A549 (cell line): Measurements from ENCODE around the gene APAF1. TPM values are rescaled to one million over a fixed set of nuclear protein-coding genes. Genes with fewer than 3 reads are reported as not detected.

Experiments used
- ATAC-seq, 2 experiments: fragments of 200-7000 bp in 1 of 2; fragments of >200 bp in 1 of 2; cut with Nextera tagmentation in 1 of 2; cut with Tn5 transposase in 1 of 2; 3 replicates each; pipeline versions ENCODE4 v1.8.0 to v1.9.1; 2018 to 2020; ENCODE audit warnings: mild to moderate bottlenecking in 1 of 2, moderate library complexity in 1 of 2
- CTCF ChIA-PET: fragments of 300-600 bp; sonication (Branson Sonifier 250); formaldehyde crosslinking; extraction: SDS; loops from one replicate; lab custom pipeline; 2021; ENCODE audit warnings: antibody characterized with exemption, inconsistent platforms; lab: Yijun Ruan, JAX
- POLR2A ChIA-PET: fragments of 350-600 bp; formaldehyde crosslinking; extraction: SDS; loops from one replicate; lab custom pipeline; 2021; ENCODE audit warnings: antibody characterized with exemption, inconsistent platforms; lab: Yijun Ruan, JAX
- DNase-seq, 2 experiments: peaks; one replicate each; pipeline versions ENCODE4 v3.0.0 to v3.0.0-alpha.2; 2011 to 2016; ENCODE audit warnings: low read depth in 1 of 2, low spot score in 1 of 2
- FAIRE-seq: peaks from 2 replicates; lab custom pipeline; 2011; peaks lifted over from hg19 to GRCh38; lab: Jason Lieb, UNC
- H3K27ac ChIP-seq, 2 experiments: fragments of >200 bp; sonication (Bioruptor Twin); formaldehyde crosslinking; 3 replicates each; pipeline ENCODE4 v1.5.1; 2016 to 2017
- H3K4me1 ChIP-seq: fragments of >200 bp; sonication (Bioruptor Twin); formaldehyde crosslinking; 3 replicates; pipeline ENCODE4 v1.6.1; 2016
- H3K4me2 ChIP-seq: fragments of >200 bp; sonication (Bioruptor Twin); formaldehyde crosslinking; 3 replicates; pipeline ENCODE4 v1.6.1; 2016
- H3K4me3 ChIP-seq: fragments of >200 bp; sonication (Bioruptor Twin); formaldehyde crosslinking; 3 replicates; pipeline ENCODE4 v1.5.1; 2016
- H3K9me3 ChIP-seq: fragments of >200 bp; sonication (Bioruptor Twin); formaldehyde crosslinking; 3 replicates; pipeline ENCODE4 v1.6.1; 2016
- BHLHE40 ChIP-seq: IDR thresholded peaks from 2 replicates; pipeline ENCODE4 v1.6.1; 2012; ENCODE audit warnings: low read depth, low read length, inconsistent platforms
- CBX8 ChIP-seq: fragments of 200-600 bp; sonication (generic); IDR thresholded peaks from 2 replicates; pipeline ENCODE4 v1.6.1; 2016
- EP300 ChIP-seq, 2 experiments: fragments of >200 bp; sonication (Bioruptor Twin); formaldehyde crosslinking; IDR thresholded peaks; 2 replicates in 1 of 2; 3 replicates in 1 of 2; pipeline ENCODE4 v1.6.1; 2016 to 2017
- ESRRA ChIP-seq: fragments of 150-350 bp; IDR thresholded peaks from 2 replicates; pipeline ENCODE4 v1.6.1; 2014; ENCODE audit warnings: mild to moderate bottlenecking, low read length, borderline replicate concordance
- FOSB ChIP-seq: fragments of 250-450 bp; sonication (Bioruptor Pico); IDR thresholded peaks from 2 replicates; pipeline ENCODE4 v1.5.0; 2020; ENCODE audit warnings: mild to moderate bottlenecking, moderate library complexity
- FOSL2 ChIP-seq, 2 experiments: fragments of 450-650 bp in 1 of 2; fragments of >200 bp in 1 of 2; sonication (Bioruptor Twin) in 1 of 2; formaldehyde crosslinking; IDR thresholded peaks; 2 replicates each; pipeline versions ENCODE4 v1.5.0 to v1.6.1; 2016 to 2020; ENCODE audit warnings: mild to moderate bottlenecking in 1 of 2, moderate library complexity in 1 of 2
- GATA3 ChIP-seq: IDR thresholded peaks from 2 replicates; pipeline ENCODE4 v1.6.1; 2012; ENCODE audit warnings: borderline replicate concordance
- HEYL ChIP-seq: fragments of 250-450 bp; sonication (Bioruptor Pico); IDR thresholded peaks from 2 replicates; pipeline ENCODE4 v1.8.0; 2021; ENCODE audit warnings: mild to moderate bottlenecking, moderate library complexity
- JUNB ChIP-seq: fragments of >200 bp; sonication (Bioruptor Twin); formaldehyde crosslinking; IDR thresholded peaks from 2 replicates; pipeline ENCODE4 v1.6.1; 2016
- KDM5A ChIP-seq: fragments of 200-600 bp; sonication (generic); IDR thresholded peaks from 2 replicates; pipeline ENCODE4 v1.6.1; 2016; ENCODE audit warnings: antibody characterized with exemption, mild to moderate bottlenecking
- MAFK ChIP-seq: fragments of 450-650 bp; IDR thresholded peaks from 2 replicates; pipeline ENCODE4 v1.6.1; 2014; ENCODE audit not compliant: partially characterized antibody
- MYC ChIP-seq: IDR thresholded peaks from 2 replicates; pipeline ENCODE4 v1.6.1; 2012; ENCODE audit warnings: mild to moderate bottlenecking, inconsistent platforms, low read length, improper control_type of control experiment, borderline replicate concordance
- NFE2L2 ChIP-seq: fragments of 150-350 bp; conservative IDR thresholded peaks from 2 replicates; pipeline ENCODE4 v1.6.1; 2014; ENCODE audit warnings: low read length
- NR3C1 ChIP-seq: fragments of >200 bp; sonication (Bioruptor Twin); formaldehyde crosslinking; IDR thresholded peaks from 3 replicates; pipeline ENCODE4 v1.6.1; 2017
- RAD21 ChIP-seq, 2 experiments: fragments of >200 bp in 1 of 2; sonication (Bioruptor Twin) in 1 of 2; formaldehyde crosslinking in 1 of 2; IDR thresholded peaks in 1 of 2; conservative IDR thresholded peaks in 1 of 2; 2 replicates in 1 of 2; 3 replicates in 1 of 2; pipeline ENCODE4 v1.6.1; 2012 to 2018; ENCODE audit warnings: inconsistent platforms in 1 of 2
- ZSCAN20 ChIP-seq: fragments of 250-450 bp; sonication (Bioruptor Pico); IDR thresholded peaks from 2 replicates; pipeline ENCODE4 v1.8.0; 2022; ENCODE audit warnings: mild to moderate bottlenecking, moderate library complexity
- WGBS: methylation state at CpG from one replicate; pipeline ENCODE4 v1.1.6; 2017; ENCODE audit errors: missing lambda C conversion rate; 5-methylcytosine and 5-hydroxymethylcytosine counted together
- polyA plus RNA-seq, 4 experiments: library from polyadenylated mRNA; depleted of rRNA in 3 of 4; stranded (reverse); fragments of >200 nt; fragmentation: RNase III in 1 of 4; extraction: RNeasy Plus Mini Kit Qiagen cat#74134 plus additional on column Dnase treatment in 1 of 4; gene quantifications; 2 replicates in 3 of 4; 3 replicates in 1 of 4; pipeline ENCODE4 v1.2.3, GENCODE V29; 2011 to 2017
- TF ChIP-seq, protein P1 (sequence below): IDR thresholded peaks from 2 replicates; pipeline ENCODE4 v1.6.1; 2012; ENCODE audit warnings: low read depth, borderline replicate concordance
- TF ChIP-seq, protein P2 (sequence below): IDR thresholded peaks from 2 replicates; pipeline ENCODE4 v1.6.1; 2012
- TF ChIP-seq, protein P3 (sequence below): fragments of 250-450 bp; sonication (Bioruptor Pico); IDR thresholded peaks from 2 replicates; pipeline ENCODE4 v1.5.0; 2021; ENCODE audit warnings: mild to moderate bottlenecking, moderate library complexity, borderline replicate concordance
- TF ChIP-seq, protein P4 (sequence below): IDR thresholded peaks from 2 replicates; pipeline ENCODE4 v1.6.1; 2012
- TF ChIP-seq, protein P5 (sequence below): fragments of 150-350 bp; IDR thresholded peaks from 2 replicates; pipeline ENCODE4 v1.6.1; 2014; ENCODE audit warnings: low read depth, mild to moderate bottlenecking, low read length

The APAF1 gene
- polyA plus RNA-seq, 2 of the 4 experiments (the other 2 are of a cell fraction), result 13.2 to 15.7 TPM

DNA sequence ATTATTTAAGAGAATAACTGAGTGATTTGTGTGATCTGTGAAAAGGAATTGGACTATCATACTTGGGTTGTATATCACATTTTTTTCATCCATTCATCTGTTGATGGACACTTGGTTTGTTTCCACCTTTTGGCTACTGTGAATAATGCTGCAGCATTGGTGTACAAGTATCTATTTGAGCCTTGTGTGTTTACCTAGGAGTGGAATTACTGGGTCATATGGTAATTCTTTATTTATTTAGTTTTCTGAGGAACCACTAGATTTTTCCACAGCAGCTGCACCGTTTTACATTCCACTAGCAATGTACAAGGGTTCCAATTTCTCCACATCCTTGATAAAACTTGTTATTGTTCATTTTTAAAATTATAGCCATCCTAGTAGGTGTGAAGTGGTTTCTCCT is 56.1 kb downstream of the APAF1 start:
- POLR2A ChIA-PET, result no interaction called here
- ATAC-seq, result no peak
- H3K27ac ChIP-seq, result no peak overlapping the region

DNA sequence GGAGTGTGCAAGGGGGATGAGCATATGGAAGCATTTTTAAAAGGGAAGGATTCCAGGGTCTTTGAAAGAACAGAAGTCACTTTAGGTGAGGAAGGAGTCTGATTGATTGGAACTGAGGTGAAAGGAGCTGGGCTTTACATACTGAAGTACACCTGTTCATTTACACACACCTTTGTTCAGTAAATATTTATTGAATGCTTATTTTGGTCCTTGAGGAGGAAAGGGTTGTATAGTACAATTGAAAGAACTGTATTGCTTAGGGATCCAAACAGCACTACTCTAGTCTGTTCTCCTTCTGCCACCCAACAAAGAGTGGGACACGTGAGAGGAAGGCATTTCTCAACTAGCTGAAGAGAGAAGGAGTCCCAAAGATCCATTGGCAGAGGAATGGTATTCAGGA is 63.9 kb downstream of the APAF1 start:
- H3K4me2 ChIP-seq, result no peak overlapping the region
- no peaks in the 10 kb centered on the region for H3K4me1 ChIP-seq
- DNase-seq, result no peak
- H3K27ac ChIP-seq, result no peak overlapping the region
- TF ChIP-seq, protein P1, sequence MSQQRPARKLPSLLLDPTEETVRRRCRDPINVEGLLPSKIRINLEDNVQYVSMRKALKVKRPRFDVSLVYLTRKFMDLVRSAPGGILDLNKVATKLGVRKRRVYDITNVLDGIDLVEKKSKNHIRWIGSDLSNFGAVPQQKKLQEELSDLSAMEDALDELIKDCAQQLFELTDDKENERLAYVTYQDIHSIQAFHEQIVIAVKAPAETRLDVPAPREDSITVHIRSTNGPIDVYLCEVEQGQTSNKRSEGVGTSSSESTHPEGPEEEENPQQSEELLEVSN, result no peak
- TF ChIP-seq KDM5A (no peak), CBX8 (no peak), EP300 (IDR thresholded peaks at IDR 0.05) (no peak), MYC (no peak), NFE2L2 (no peak), FOSL2 (IDR thresholded peaks at IDR 0.05) (no peak), FOSL2 (CRISPR knock-in tag; IDR thresholded peaks at IDR 0.05) (no peak), ESRRA (no peak), FOSB (no peak), RAD21 (conservative IDR thresholded peaks at IDR 0.05 in 1 of 2, IDR thresholded peaks at IDR 0.05 in 1 of 2) (no peak), GATA3 (no peak), NR3C1 (no peak), BHLHE40 (no peak), JUNB (no peak)
- TF ChIP-seq, protein P2, sequence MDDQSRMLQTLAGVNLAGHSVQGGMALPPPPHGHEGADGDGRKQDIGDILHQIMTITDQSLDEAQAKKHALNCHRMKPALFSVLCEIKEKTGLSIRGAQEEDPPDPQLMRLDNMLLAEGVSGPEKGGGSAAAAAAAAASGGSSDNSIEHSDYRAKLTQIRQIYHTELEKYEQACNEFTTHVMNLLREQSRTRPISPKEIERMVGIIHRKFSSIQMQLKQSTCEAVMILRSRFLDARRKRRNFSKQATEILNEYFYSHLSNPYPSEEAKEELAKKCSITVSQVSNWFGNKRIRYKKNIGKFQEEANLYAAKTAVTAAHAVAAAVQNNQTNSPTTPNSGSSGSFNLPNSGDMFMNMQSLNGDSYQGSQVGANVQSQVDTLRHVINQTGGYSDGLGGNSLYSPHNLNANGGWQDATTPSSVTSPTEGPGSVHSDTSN, result no peak
- TF ChIP-seq, all 56 proteins: peak for 0
- no peak for FAIRE-seq
- ChIA-PET POLR2A (no interaction called here), CTCF (interaction anchor here (1.2 to 3.7 kb wide), 3 partner anchors 9 to 289 kb away, joined by 3 to 20 read pairs (median 4); no protein-coding TSS in a partner anchor)
- Histone ChIP-seq H3K9me3 (no peaks in the 10 kb centered on the region), H3K4me3 (no peak overlapping the region)
- no peak for ATAC-seq
- WGBS, result 86% methylated on average over 1 of the region's 1 CpG

More for the DNA sequence above, 56.1 kb downstream of the APAF1 start:
- no peak overlapping the region for H3K4me3 ChIP-seq
- H3K4me1 ChIP-seq, result no peaks in the 10 kb centered on the region
- no peak overlapping the region for H3K4me2 ChIP-seq
- no peaks in the 10 kb centered on the region for H3K9me3 ChIP-seq
- TF ChIP-seq, protein P3, sequence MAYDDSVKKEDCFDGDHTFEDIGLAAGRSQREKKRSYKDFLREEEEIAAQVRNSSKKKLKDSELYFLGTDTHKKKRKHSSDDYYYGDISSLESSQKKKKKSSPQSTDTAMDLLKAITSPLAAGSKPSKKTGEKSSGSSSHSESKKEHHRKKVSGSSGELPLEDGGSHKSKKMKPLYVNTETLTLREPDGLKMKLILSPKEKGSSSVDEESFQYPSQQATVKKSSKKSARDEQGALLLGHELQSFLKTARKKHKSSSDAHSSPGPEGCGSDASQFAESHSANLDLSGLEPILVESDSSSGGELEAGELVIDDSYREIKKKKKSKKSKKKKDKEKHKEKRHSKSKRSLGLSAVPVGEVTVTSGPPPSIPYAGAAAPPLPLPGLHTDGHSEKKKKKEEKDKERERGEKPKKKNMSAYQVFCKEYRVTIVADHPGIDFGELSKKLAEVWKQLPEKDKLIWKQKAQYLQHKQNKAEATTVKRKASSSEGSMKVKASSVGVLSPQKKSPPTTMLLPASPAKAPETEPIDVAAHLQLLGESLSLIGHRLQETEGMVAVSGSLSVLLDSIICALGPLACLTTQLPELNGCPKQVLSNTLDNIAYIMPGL (CRISPR knock-in tag), result no peak
- TF ChIP-seq CBX8 (no peak), ZSCAN20 (CRISPR knock-in tag) (no peak), BHLHE40 (no peak), KDM5A (no peak), MAFK (no peak), NFE2L2 (no peak), HEYL (CRISPR knock-in tag) (no peak)
- TF ChIP-seq, protein P4, sequence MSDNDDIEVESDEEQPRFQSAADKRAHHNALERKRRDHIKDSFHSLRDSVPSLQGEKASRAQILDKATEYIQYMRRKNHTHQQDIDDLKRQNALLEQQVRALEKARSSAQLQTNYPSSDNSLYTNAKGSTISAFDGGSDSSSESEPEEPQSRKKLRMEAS, result no peak
- TF ChIP-seq, protein P5, sequence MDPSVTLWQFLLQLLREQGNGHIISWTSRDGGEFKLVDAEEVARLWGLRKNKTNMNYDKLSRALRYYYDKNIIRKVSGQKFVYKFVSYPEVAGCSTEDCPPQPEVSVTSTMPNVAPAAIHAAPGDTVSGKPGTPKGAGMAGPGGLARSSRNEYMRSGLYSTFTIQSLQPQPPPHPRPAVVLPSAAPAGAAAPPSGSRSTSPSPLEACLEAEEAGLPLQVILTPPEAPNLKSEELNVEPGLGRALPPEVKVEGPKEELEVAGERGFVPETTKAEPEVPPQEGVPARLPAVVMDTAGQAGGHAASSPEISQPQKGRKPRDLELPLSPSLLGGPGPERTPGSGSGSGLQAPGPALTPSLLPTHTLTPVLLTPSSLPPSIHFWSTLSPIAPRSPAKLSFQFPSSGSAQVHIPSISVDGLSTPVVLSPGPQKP, result no peak
- FAIRE-seq (no peak), DNase-seq (no peak)
- 29% methylated on average over 1 of the region's 1 CpG for WGBS
- CTCF ChIA-PET, result interaction anchor here (1.3 kb wide), 1 partner anchor 298 kb away, joined by 4 read pairs; no protein-coding TSS in a partner anchor
